GM12878 (cell line): ENCODE results near the gene SENP1.

Experiments
- ATF3 ChIP-seq: IDR thresholded peaks from 2 replicates; pipeline ENCODE4 v1.6.1; 2011; ENCODE audit warnings: low read depth, mild to moderate bottlenecking, low read length, moderate library complexity, borderline replicate concordance; ENCODE audit errors: extremely low read depth
- CEBPB ChIP-seq, 2 experiments: fragments of 150-350 bp in 1 of 2; IDR thresholded peaks; 2 replicates each; pipeline ENCODE4 v1.6.1; 2012 to 2014; ENCODE audit warnings: low read depth in 2 of 2, low read length in 2 of 2, borderline replicate concordance in 1 of 2, inconsistent platforms in 1 of 2
- CHD2 ChIP-seq: IDR thresholded peaks from 2 replicates; pipeline ENCODE4 v1.6.1; 2011; ENCODE audit warnings: low read depth, low read length, improper control_type of control experiment, borderline replicate concordance
- CTCF ChIP-seq, 3 experiments: IDR thresholded peaks in 2 of 3; conservative IDR thresholded peaks in 1 of 3; 2 replicates each; pipeline ENCODE4 v1.5.1; 2011; ENCODE audit warnings: low read depth in 3 of 3, low read length in 3 of 3, mild to moderate bottlenecking in 3 of 3, control low read depth in 2 of 3, moderate library complexity in 2 of 3, inconsistent platforms in 1 of 3, mixed read lengths in 1 of 3; ENCODE audit not compliant: control insufficient read depth in 2 of 3, insufficient read depth in 1 of 3; ENCODE audit errors: extremely low read depth in 1 of 3
- EGR1 ChIP-seq, 2 experiments: IDR thresholded peaks; 1 replicate in 1 of 2; 2 replicates in 1 of 2; pipeline ENCODE4 v1.6.1; 2011 to 2012; ENCODE audit warnings: low read depth in 2 of 2, low read length in 2 of 2, borderline replicate concordance in 1 of 2, mild to moderate bottlenecking in 1 of 2, moderate library complexity in 1 of 2
- ESRRA ChIP-seq: IDR thresholded peaks from 2 replicates; pipeline ENCODE4 v1.6.1; 2012; ENCODE audit warnings: mild to moderate bottlenecking, low read length, improper control_type of control experiment
- FOXM1 ChIP-seq: IDR thresholded peaks from 2 replicates; pipeline ENCODE4 v1.6.1; 2012; ENCODE audit warnings: low read depth, mild to moderate bottlenecking, inconsistent platforms, low read length, moderate library complexity
- HDAC6 ChIP-seq: fragments of 200-600 bp; sonication (generic); IDR thresholded peaks from one replicate; pipeline ENCODE4 v1.8.0; 2017; ENCODE audit warnings: antibody characterized with exemption; ENCODE audit not compliant: unreplicated experiment
- IKZF1 ChIP-seq: fragments of 450-650 bp; conservative IDR thresholded peaks from 2 replicates; pipeline ENCODE4 v1.6.1; 2017; ENCODE audit warnings: antibody characterized with exemption, mild to moderate bottlenecking
- JUND ChIP-seq: IDR thresholded peaks from 2 replicates; pipeline ENCODE4 v1.6.1; 2012; ENCODE audit warnings: low read depth, mild to moderate bottlenecking, low read length, improper control_type of control experiment, moderate library complexity
- NR2F1 ChIP-seq: fragments of 450-650 bp; conservative IDR thresholded peaks from 2 replicates; pipeline ENCODE4 v1.6.1; 2017; ENCODE audit warnings: mild to moderate bottlenecking
- ZNF384 ChIP-seq: IDR thresholded peaks from 2 replicates; pipeline ENCODE4 v1.6.1; 2012; ENCODE audit warnings: low read depth, mild to moderate bottlenecking, low read length, improper control_type of control experiment, borderline replicate concordance
- ZZZ3 ChIP-seq: IDR thresholded peaks from 2 replicates; pipeline ENCODE4 v1.6.1; 2011; ENCODE audit warnings: low read depth; ENCODE audit not compliant: control insufficient read depth, insufficient read length

GRCh38 chr12:48060474-48060873 is 45.4 kb downstream of the SENP1 start:
- TF ChIP-seq CHD2 (no peak), CTCF (IDR thresholded peaks at IDR 0.05 in 2 of 3, conservative IDR thresholded peaks at IDR 0.05 in 1 of 3; ENCODE audit: control insufficient read depth in 2 of 3, extremely low read depth in 1 of 3, insufficient read depth in 1 of 3, low read depth in 3 of 3, low read length in 3 of 3) (no peak), EGR1 (IDR thresholded peaks at IDR 0.05; ENCODE audit: borderline replicate concordance in 1 of 2, low read depth in 2 of 2, low read length in 2 of 2) (no peak), ATF3 (no peak), ZZZ3 (no peak), ZNF384 (no peak), IKZF1 (no peak), HDAC6 (no peak), CEBPB (IDR thresholded peaks at IDR 0.05; ENCODE audit: borderline replicate concordance in 1 of 2, low read depth in 2 of 2, low read length in 2 of 2) (no peak), ESRRA (no peak), FOXM1 (no peak), JUND (no peak), NR2F1 (no peak)
